Mucosa of descending colon (tissue), 3 donors: ENCODE data around the gene RBP7. TPM values are rescaled to one million over a fixed set of nuclear protein-coding genes. Genes with fewer than 3 reads are reported as not detected.

Experiments
- ATAC-seq: fragments of 200-7000 bp; cut with Tn5 transposase; one replicate; pipeline ENCODE4 v1.9.1; 2020; ENCODE audit warnings: mild to moderate bottlenecking, moderate library complexity
- DNase-seq, 3 donors: peaks; one replicate each; pipeline ENCODE4 v3.0.0-alpha.2; 2020
- H3K36me3 ChIP-seq: fragments of 200-600 bp; one replicate; pipeline ENCODE4 v1.8.0; 2021; ENCODE audit warnings: low read depth, mild to moderate bottlenecking
- H3K4me1 ChIP-seq: fragments of 200-600 bp; one replicate; pipeline ENCODE4 v1.8.0; 2021; ENCODE audit warnings: low read depth, mild to moderate bottlenecking
- H3K4me3 ChIP-seq: fragments of 200-600 bp; one replicate; pipeline ENCODE4 v1.8.0; 2021; ENCODE audit warnings: mild to moderate bottlenecking
- H3K9me3 ChIP-seq: fragments of 200-600 bp; one replicate; pipeline ENCODE4 v1.8.0; 2021; ENCODE audit warnings: mild to moderate bottlenecking
- intact Hi-C, 2 donors: fragments of 100-400 bp; cut with DNase I in 1 of 2; cut with micrococcal nuclease in 1 of 2; formaldehyde crosslinking; loops; one replicate each; pipeline versions ENCODE4 v1.11.0 to v1.11.1; 2022; cut with DNase I, micrococcal nuclease
- total RNA-seq, 3 donors: library from RNA; stranded (reverse); fragmentation: NEBNext Ultra II Directional in 2 of 3; extraction: Animal tissue kit (Norgen Biotek cat#: 25700) in 2 of 3; gene quantifications; one replicate each; pipeline versions ENCODE4 v1.2.1 to v1.2.4, GENCODE V29; 2021 to 2023
- TF ChIP-seq, protein P1 (sequence below): fragments of 200-600 bp; IDR thresholded peaks from one replicate; pipeline ENCODE4 v1.8.0; 2022; ENCODE audit warnings: antibody characterized with exemption, mild to moderate bottlenecking
- donor health status: DM: no; HTN: no; CAD: no; lungs with moderate emphysema.
- donor health status: DM: no; HTN: no; CAD: no.
- donor health status: DM: no; HTN: yes; CAD: no.

Gene RBP7
- total RNA-seq, 3 donors from 2014 or later = 0.69 to 4.1 (median 1.7) TPM

GRCh38 chr1:10057796-10058195 lies 60.8 kb downstream of the RBP7 start:
- TF ChIP-seq, protein P1, sequence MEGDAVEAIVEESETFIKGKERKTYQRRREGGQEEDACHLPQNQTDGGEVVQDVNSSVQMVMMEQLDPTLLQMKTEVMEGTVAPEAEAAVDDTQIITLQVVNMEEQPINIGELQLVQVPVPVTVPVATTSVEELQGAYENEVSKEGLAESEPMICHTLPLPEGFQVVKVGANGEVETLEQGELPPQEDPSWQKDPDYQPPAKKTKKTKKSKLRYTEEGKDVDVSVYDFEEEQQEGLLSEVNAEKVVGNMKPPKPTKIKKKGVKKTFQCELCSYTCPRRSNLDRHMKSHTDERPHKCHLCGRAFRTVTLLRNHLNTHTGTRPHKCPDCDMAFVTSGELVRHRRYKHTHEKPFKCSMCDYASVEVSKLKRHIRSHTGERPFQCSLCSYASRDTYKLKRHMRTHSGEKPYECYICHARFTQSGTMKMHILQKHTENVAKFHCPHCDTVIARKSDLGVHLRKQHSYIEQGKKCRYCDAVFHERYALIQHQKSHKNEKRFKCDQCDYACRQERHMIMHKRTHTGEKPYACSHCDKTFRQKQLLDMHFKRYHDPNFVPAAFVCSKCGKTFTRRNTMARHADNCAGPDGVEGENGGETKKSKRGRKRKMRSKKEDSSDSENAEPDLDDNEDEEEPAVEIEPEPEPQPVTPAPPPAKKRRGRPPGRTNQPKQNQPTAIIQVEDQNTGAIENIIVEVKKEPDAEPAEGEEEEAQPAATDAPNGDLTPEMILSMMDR = no peak
- no peak for DNase-seq
- H3K36me3 ChIP-seq = no peaks in the 10 kb centered on the region
- no peak overlapping the region for H3K4me3 ChIP-seq
- H3K4me1 ChIP-seq = peaks cover 3% of the 10 kb centered on the region
- intact Hi-C loops = no loop called here
- H3K9me3 ChIP-seq = no peaks in the 10 kb centered on the region
- ATAC-seq = no peak

GRCh38 chr1:10059342-10059718 lies 62.3 kb downstream of the RBP7 start:
- Histone ChIP-seq H3K9me3 (no peaks in the 10 kb centered on the region), H3K4me3 (no peak overlapping the region), H3K36me3 (no peaks in the 10 kb centered on the region), H3K4me1 (peaks cover 3% of the 10 kb centered on the region)
- ATAC-seq (no peak), DNase-seq (no peak)
- intact Hi-C loops = no loop called here
- TF ChIP-seq, protein P1 = no peak

- DNase-seq (no peak), ATAC-seq (no peak)
- Histone ChIP-seq H3K9me3 (no peaks in the 10 kb centered on the region), H3K36me3 (no peaks in the 10 kb centered on the region), H3K4me3 (no peak overlapping the region), H3K4me1 (peaks cover 3% of the 10 kb centered on the region)
- TF ChIP-seq, protein P1 = no peak
- intact Hi-C loops = no loop called here
These were observed 63.5 kb downstream of the RBP7 start for GRCh38 chr1:10060311-10061100.

DNA sequence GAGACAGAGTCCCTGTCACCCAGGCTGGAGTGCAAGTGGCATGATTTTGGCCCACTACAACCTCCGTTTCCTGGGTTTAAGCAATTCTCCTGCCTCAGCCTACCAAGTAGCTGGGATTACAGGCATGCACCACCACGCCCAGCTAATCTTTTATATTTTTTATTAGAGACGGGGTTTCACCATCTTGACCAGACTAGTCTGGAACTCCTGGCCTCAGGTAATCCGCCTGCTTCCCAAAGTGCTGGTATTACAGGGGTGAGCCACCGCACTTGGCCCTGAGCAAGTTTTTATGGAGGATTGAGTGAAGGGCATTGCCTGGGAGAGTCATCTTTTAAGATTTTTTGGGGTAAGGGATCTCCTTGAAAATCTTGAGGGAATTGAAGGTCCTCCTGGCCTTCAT lies 64.2 kb downstream of the RBP7 start:
- H3K36me3 ChIP-seq = no peaks in the 10 kb centered on the region
- DNase-seq = no peak
- H3K4me1 ChIP-seq = peaks cover 3% of the 10 kb centered on the region
- H3K4me3 ChIP-seq = no peak overlapping the region
- no peaks in the 10 kb centered on the region for H3K9me3 ChIP-seq
- TF ChIP-seq, protein P1 = no peak
- ATAC-seq = no peak
- intact Hi-C loops = no loop called here

DNA sequence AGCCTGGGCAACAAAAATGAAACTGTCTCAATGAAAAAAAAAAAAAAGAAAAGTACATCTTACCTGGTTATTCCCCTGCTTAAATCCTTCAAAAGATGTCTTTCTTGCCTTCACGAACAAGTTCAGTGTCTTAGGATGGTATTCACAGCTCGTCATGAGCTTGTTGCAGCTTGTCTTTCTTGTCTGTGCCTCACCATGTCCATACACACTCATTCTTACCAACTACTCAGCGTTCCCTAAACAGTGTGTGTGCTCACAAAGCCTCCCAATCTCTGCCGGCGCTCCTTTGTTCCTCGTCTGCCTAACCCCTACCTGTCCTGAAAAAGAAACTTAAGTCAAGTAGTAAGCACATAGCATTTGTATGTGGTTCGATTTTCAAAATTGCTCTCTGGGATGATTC lies 66.8 kb downstream of the RBP7 start:
- H3K4me3 ChIP-seq = no peak overlapping the region
- no peaks in the 10 kb centered on the region for H3K9me3 ChIP-seq
- intact Hi-C loops = no loop called here
- DNase-seq (no peak), ATAC-seq (no peak)
- TF ChIP-seq, protein P1 = no peak
- no peaks in the 10 kb centered on the region for H3K36me3 ChIP-seq
- no peaks in the 10 kb centered on the region for H3K4me1 ChIP-seq
